Sigmoid colon (tissue), 7 donors: Measurements from ENCODE around the gene TTC39A. TPM values are rescaled to one million over a fixed set of nuclear protein-coding genes. Genes with fewer than 3 reads are reported as not detected.

Source experiments
- DNase-seq: peaks from one replicate; pipeline ENCODE4 v3.0.0-alpha.2; 2019
- H3K27ac ChIP-seq, 4 donors: fragments of 200-600 bp; sonication (generic); one replicate each; pipeline ENCODE4 v1.5.1; 2016 to 2019; ENCODE audit warnings: mild to moderate bottlenecking in 1 of 4
- H3K27me3 ChIP-seq, 3 donors: fragments of 200-600 bp; sonication (generic); one replicate each; pipeline ENCODE4 v1.5.1; 2019; ENCODE audit warnings: mild to moderate bottlenecking in 1 of 3
- H3K36me3 ChIP-seq, 4 donors: fragments of 200-600 bp; sonication (generic); one replicate each; pipeline ENCODE4 v1.5.1; 2016 to 2019
- H3K4me1 ChIP-seq, 4 donors: fragments of 200-600 bp; sonication (generic); one replicate each; pipeline ENCODE4 v1.5.1; 2017 to 2019
- H3K4me3 ChIP-seq, 4 donors: fragments of 200-600 bp; sonication (generic); one replicate each; pipeline ENCODE4 v1.5.1; 2017 to 2019; ENCODE audit warnings: mild to moderate bottlenecking in 2 of 4, moderate library complexity in 1 of 4
- H3K9me3 ChIP-seq, 4 donors: fragments of 200-600 bp in 3 of 4; sonication (generic) in 3 of 4; one replicate each; pipeline versions ENCODE4 v1.5.1 to v1.6.1; 2013 to 2019
- CTCF ChIP-seq, 4 experiments: fragments of 450-650 bp in 3 of 4; fragments of 200-600 bp in 1 of 4; IDR thresholded peaks; one replicate each; pipeline ENCODE4 v1.5.1; 2016 to 2019; ENCODE audit warnings: antibody characterized with exemption in 4 of 4, mild to moderate bottlenecking in 3 of 4, moderate library complexity in 2 of 4
- EP300 ChIP-seq, 4 donors: sonication (generic); formaldehyde crosslinking; IDR thresholded peaks; one replicate each; pipeline ENCODE4 v1.6.1; 2017; ENCODE audit warnings: antibody characterized with exemption in 4 of 4
- POLR2A ChIP-seq, 2 donors: fragments of 450-650 bp; IDR thresholded peaks; one replicate each; pipeline ENCODE4 v1.6.1; 2016; ENCODE audit warnings: antibody characterized with exemption in 2 of 2, mild to moderate bottlenecking in 2 of 2, moderate library complexity in 2 of 2
- POLR2AphosphoS5 ChIP-seq, 4 donors: sonication (generic); formaldehyde crosslinking; IDR thresholded peaks; one replicate each; pipeline ENCODE4 v1.6.1; 2017; ENCODE audit warnings: antibody characterized with exemption in 4 of 4
- WGBS, 2 donors: extraction: QIAGEN DNeasy Blood & Tissue Kit; methylation state at CpG; one replicate each; pipeline ENCODE4 v1.1.7; 2013; 5-methylcytosine and 5-hydroxymethylcytosine counted together
- intact Hi-C: fragments of 100-400 bp; cut with DNase I; formaldehyde crosslinking; loops from one replicate; pipeline ENCODE4 v1.15.1; 2023
- polyA plus RNA-seq, 3 donors: library from polyadenylated mRNA; stranded (reverse); fragments of 200-250 nt; gene quantifications; one replicate each; pipeline ENCODE4 v1.2.3, GENCODE V29; 2013
- total RNA-seq, 4 donors: library from RNA; depleted of rRNA; stranded (reverse); fragments of >200 nt; gene quantifications; one replicate each; pipeline ENCODE4 v1.1.0, GENCODE V29; 2016
- donor health status: healthy with polysubstance abuse.
- donor health status: Bipolar disorder and iron deficiency.
- donor health status: healthy.

TTC39A gene
- total and polyA plus RNA-seq, 7 donors: under 0.01 to 71.7 (median 16.3) TPM; not detected in 1

DNA sequence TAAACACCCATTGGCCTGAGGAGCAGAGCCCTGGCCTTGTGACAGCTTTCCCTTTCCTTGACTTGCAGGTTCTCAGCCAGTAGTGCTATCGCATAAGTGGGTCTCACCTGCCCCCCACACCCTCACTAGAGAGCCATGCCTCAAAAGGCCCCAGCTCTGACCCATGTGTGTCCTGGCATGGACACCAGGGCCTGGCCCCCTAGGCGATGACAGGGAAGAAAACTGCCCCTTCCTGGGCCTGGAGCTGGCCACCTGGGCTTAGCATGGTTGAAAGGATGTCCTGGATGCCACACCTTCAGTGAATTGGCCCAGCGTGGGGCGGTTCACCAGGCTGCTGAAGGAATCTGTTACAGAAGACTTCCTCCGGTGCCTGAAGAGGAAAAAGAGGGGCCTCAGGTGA lies 18.5 kb downstream of the TTC39A start:
- 63 to 88% methylated on average over 5 of the region's 5 CpGs for WGBS, 2 donors
- no peak overlapping the region for H3K4me3 ChIP-seq
- intact Hi-C loops: no loop called here
- no peak for TF ChIP-seq CTCF (IDR thresholded peaks at IDR 0.05)
- no peak for TF ChIP-seq POLR2A (IDR thresholded peaks at IDR 0.05)
- TF ChIP-seq POLR2AphosphoS5 (IDR thresholded peaks at IDR 0.05): no peak
- no peak for TF ChIP-seq EP300 (IDR thresholded peaks at IDR 0.05)
- H3K36me3 ChIP-seq: no peaks in the 10 kb centered on the region
- H3K9me3 ChIP-seq: no peaks in the 10 kb centered on the region
- DNase-seq: no peak
- H3K27me3 ChIP-seq: no peaks in the 10 kb centered on the region
- H3K27ac ChIP-seq: no peak overlapping the region
- H3K4me1 ChIP-seq: peaks cover 0 to 7% (median 0%) of the 10 kb centered on the region in 4 donors

DNA sequence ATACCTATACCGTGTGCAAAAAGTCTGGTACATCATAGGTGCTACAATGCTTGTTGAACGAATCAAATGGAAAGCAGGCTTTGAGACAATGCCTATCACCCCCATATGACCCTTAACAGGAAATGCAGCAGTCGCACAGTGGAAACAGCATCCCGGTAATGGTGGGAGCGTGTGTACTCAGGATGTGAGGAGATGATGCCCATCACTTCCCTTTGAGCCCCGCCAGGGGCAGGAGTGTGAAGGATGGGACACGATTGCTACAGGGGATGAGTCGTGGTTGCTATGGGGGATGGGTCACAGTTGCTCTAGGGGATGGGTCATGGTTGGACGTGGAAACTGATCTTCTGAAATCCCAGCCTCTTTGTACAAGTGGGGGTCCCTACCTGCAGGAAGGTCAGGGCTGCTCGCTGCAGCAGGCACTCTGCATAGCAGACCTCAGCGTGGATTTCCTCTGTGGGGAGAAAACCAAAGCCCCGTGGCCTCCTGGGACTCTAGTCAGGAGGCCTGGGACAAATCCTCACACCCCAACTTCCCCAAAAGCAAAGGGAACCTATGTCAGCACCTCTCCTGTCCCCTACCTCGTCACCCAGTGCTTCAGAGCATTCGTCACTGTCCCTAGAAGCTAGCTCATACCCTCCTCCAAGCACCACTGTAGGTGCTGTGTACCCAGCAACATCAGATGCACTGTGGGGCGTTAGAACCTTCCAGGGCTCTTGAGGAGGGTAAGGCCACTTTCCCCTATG lies 19.3 kb downstream of the TTC39A start:
- no peak for TF ChIP-seq CTCF (IDR thresholded peaks at IDR 0.05)
- no peak for TF ChIP-seq POLR2A (IDR thresholded peaks at IDR 0.05)
- TF ChIP-seq POLR2AphosphoS5 (IDR thresholded peaks at IDR 0.05): no peak
- TF ChIP-seq EP300 (IDR thresholded peaks at IDR 0.05): no peak
- Histone ChIP-seq H3K9me3 (no peaks in the 10 kb centered on the region), H3K36me3 (no peaks in the 10 kb centered on the region), H3K27ac (no peak overlapping the region), H3K4me3 (no peak overlapping the region), H3K27me3 (no peaks in the 10 kb centered on the region), H3K4me1 (peaks cover 0 to 7% (median 0%) of the 10 kb centered on the region in 4 donors)
- intact Hi-C loops: no loop called here
- 59 to 87% methylated on average over 15 of the region's 15 CpGs for WGBS, 2 donors
- peak; percentile 43 for DNase-seq

- intact Hi-C loops: no loop called here
- 72 to 88% methylated on average over 8 of the region's 8 CpGs for WGBS, 2 donors
- TF ChIP-seq POLR2A (IDR thresholded peaks at IDR 0.05) (no peak), EP300 (IDR thresholded peaks at IDR 0.05) (no peak), CTCF (IDR thresholded peaks at IDR 0.05) (no peak)
- Histone ChIP-seq H3K4me1 (peaks cover 0 to 5% (median 0%) of the 10 kb centered on the region in 4 donors), H3K9me3 (no peaks in the 10 kb centered on the region), H3K27me3 (no peaks in the 10 kb centered on the region), H3K36me3 (no peaks in the 10 kb centered on the region), H3K27ac (no peak overlapping the region), H3K4me3 (no peak overlapping the region)
- DNase-seq: peak; percentile 61
Measured at GRCh38 chr1:51309291-51309690, 21.1 kb downstream of the TTC39A start.

DNA sequence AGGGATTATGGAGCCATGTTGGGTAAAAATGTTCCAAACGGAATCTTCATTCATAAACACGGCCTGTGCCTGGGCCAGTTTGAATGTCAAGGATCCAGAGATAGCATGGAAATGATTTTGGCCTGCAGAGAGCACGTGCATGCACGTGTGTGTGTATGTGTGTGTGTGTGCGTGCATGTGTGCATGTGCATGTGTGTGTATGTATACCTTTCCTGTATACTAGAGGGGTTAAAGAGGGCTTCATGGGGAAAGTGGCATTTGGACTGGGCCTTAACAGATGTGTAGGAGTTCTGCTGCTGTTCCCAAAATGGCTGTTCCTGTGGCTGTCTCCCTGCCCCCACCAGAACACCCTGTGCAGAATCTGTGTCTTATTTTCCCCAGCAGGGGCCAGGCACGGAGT lies 21.7 kb downstream of the TTC39A start:
- H3K27me3 ChIP-seq: no peaks in the 10 kb centered on the region
- H3K4me1 ChIP-seq: no peaks in the 10 kb centered on the region
- no peak overlapping the region for H3K27ac ChIP-seq
- intact Hi-C loops: no loop called here
- H3K9me3 ChIP-seq: no peaks in the 10 kb centered on the region
- H3K36me3 ChIP-seq: no peaks in the 10 kb centered on the region
- peak; percentile 34 for DNase-seq
- no peak for TF ChIP-seq CTCF (IDR thresholded peaks at IDR 0.05)
- TF ChIP-seq POLR2A (IDR thresholded peaks at IDR 0.05): no peak
- no peak for TF ChIP-seq POLR2AphosphoS5 (IDR thresholded peaks at IDR 0.05)
- TF ChIP-seq EP300 (IDR thresholded peaks at IDR 0.05): no peak
- H3K4me3 ChIP-seq: no peak overlapping the region
- 95% methylated on average over 6 of the region's 6 CpGs for whole genome bisulfite sequencing, 2 donors

DNA sequence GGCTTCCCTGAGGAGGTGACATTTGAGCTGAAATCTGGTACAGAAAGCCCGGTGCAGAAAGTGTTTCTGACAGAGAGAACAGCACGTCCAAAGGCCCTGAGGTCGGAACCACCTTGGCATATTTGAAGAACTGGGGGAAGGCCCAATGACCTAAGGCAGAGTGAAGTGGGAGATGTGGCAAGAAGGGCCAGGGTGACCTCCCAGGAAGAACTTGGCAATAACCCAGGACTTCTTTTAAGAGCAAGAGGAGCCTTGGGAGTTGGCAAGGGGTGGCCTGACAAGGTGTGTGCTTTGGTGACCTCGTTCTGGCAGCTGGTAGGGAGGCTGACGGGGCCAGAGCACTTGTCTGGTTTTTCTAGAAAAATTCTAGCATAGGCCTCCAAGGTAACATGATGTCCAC lies 23.4 kb downstream of the TTC39A start:
- DNase-seq: peak; percentile 43
- Histone ChIP-seq H3K27me3 (no peaks in the 10 kb centered on the region), H3K4me3 (no peak overlapping the region), H3K27ac (no peak overlapping the region), H3K36me3 (no peaks in the 10 kb centered on the region), H3K9me3 (no peaks in the 10 kb centered on the region), H3K4me1 (no peaks in the 10 kb centered on the region)
- TF ChIP-seq EP300 (IDR thresholded peaks at IDR 0.05) (no peak), CTCF (IDR thresholded peaks at IDR 0.05) (no peak), POLR2AphosphoS5 (IDR thresholded peaks at IDR 0.05) (no peak), POLR2A (IDR thresholded peaks at IDR 0.05) (no peak)
- WGBS, 2 donors: 71 to 88% methylated on average over 5 of the region's 5 CpGs
- intact Hi-C loops: no loop called here
